WTC11 (cell line): ENCODE data around the gene SLC12A2.

ENCODE experiments used
- CREB1 ChIP-seq: sonication (generic); formaldehyde crosslinking; IDR thresholded peaks from 2 replicates; pipeline ENCODE4 v1.8.0; 2023; ENCODE audit warnings: mild to moderate bottlenecking, missing genetic modification reagents
- ELF4 ChIP-seq: sonication (generic); formaldehyde crosslinking; IDR thresholded peaks from 2 replicates; pipeline ENCODE4 v1.8.1; 2022; ENCODE audit warnings: low read depth, mild to moderate bottlenecking, moderate library complexity, missing genetic modification reagents
- ESRRA ChIP-seq: sonication (generic); formaldehyde crosslinking; IDR thresholded peaks from 2 replicates; pipeline ENCODE4 v1.8.1; 2022; ENCODE audit warnings: mild to moderate bottlenecking, missing genetic modification reagents, borderline replicate concordance
- MXD4 ChIP-seq: fragments of 250-450 bp; sonication (Bioruptor Pico); IDR thresholded peaks from 2 replicates; pipeline ENCODE4 v1.8.0; 2021; ENCODE audit warnings: mild to moderate bottlenecking, moderate library complexity, borderline replicate concordance
- NR2C2 ChIP-seq: sonication (generic); formaldehyde crosslinking; IDR thresholded peaks from 2 replicates; pipeline ENCODE4 v1.8.0; 2022; ENCODE audit warnings: mild to moderate bottlenecking, missing genetic modification reagents
- RELA ChIP-seq: sonication (generic); formaldehyde crosslinking; IDR thresholded peaks from 2 replicates; pipeline ENCODE4 v1.8.1; 2022; ENCODE audit warnings: missing genetic modification reagents, mild to moderate bottlenecking, borderline replicate concordance
- SMAD4 ChIP-seq: sonication (generic); formaldehyde crosslinking; IDR thresholded peaks from 2 replicates; pipeline ENCODE4 v1.8.0; 2022; ENCODE audit warnings: mild to moderate bottlenecking, missing genetic modification reagents
- SOX15 ChIP-seq: fragments of 250-450 bp; sonication (Bioruptor Pico); IDR thresholded peaks from 2 replicates; pipeline ENCODE4 v1.9.0; 2021; ENCODE audit warnings: mild to moderate bottlenecking
- ZNF121 ChIP-seq: sonication (generic); formaldehyde crosslinking; IDR thresholded peaks from 2 replicates; pipeline ENCODE4 v1.8.0; 2023; ENCODE audit warnings: missing genetic modification reagents
- TF ChIP-seq, protein P1 (sequence below): fragments of 200-600 bp; IDR thresholded peaks from 2 replicates; pipeline ENCODE4 v1.8.0; 2022; ENCODE audit warnings: antibody characterized with exemption
- TF ChIP-seq, protein P2 (sequence below): sonication (generic); formaldehyde crosslinking; IDR thresholded peaks from 2 replicates; pipeline ENCODE4 v1.8.0; 2022; ENCODE audit warnings: mild to moderate bottlenecking, missing genetic modification reagents
- TF ChIP-seq, protein P3 (sequence below): sonication (generic); formaldehyde crosslinking; IDR thresholded peaks from 2 replicates; pipeline ENCODE4 v1.8.0; 2023; ENCODE audit warnings: missing genetic modification reagents
- TF ChIP-seq, protein P4 (sequence below): sonication (generic); formaldehyde crosslinking; IDR thresholded peaks from 2 replicates; pipeline ENCODE4 v1.8.0; 2022; ENCODE audit warnings: mild to moderate bottlenecking, missing genetic modification reagents
- TF ChIP-seq, protein P5 (sequence below): sonication (generic); formaldehyde crosslinking; IDR thresholded peaks from 2 replicates; pipeline ENCODE4 v1.8.1; 2022; ENCODE audit warnings: low read depth, missing genetic modification reagents, borderline replicate concordance

DNA sequence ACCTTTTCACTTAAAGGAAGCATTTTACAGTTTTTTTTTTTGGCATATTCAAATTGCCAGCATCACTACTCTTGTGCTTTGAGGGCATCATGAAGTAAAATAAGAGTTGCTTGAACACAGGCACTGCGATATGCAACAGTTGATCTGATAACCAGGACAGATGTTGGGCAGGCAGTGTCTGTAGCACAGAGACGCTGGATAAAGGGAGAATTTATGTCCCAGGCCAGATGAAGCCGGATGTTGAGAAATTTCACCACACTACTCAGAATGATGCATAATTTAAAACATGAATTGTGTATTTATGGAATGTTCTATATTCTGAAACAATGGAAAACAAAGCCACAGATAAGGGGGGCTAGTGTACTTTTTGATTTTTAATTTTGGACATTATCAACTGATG lies 71.4 kb downstream of the SLC12A2 start:
- TF ChIP-seq, protein P1, sequence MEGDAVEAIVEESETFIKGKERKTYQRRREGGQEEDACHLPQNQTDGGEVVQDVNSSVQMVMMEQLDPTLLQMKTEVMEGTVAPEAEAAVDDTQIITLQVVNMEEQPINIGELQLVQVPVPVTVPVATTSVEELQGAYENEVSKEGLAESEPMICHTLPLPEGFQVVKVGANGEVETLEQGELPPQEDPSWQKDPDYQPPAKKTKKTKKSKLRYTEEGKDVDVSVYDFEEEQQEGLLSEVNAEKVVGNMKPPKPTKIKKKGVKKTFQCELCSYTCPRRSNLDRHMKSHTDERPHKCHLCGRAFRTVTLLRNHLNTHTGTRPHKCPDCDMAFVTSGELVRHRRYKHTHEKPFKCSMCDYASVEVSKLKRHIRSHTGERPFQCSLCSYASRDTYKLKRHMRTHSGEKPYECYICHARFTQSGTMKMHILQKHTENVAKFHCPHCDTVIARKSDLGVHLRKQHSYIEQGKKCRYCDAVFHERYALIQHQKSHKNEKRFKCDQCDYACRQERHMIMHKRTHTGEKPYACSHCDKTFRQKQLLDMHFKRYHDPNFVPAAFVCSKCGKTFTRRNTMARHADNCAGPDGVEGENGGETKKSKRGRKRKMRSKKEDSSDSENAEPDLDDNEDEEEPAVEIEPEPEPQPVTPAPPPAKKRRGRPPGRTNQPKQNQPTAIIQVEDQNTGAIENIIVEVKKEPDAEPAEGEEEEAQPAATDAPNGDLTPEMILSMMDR = no peak
- TF ChIP-seq, protein P2, sequence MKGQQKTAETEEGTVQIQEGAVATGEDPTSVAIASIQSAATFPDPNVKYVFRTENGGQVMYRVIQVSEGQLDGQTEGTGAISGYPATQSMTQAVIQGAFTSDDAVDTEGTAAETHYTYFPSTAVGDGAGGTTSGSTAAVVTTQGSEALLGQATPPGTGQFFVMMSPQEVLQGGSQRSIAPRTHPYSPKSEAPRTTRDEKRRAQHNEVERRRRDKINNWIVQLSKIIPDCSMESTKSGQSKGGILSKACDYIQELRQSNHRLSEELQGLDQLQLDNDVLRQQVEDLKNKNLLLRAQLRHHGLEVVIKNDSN (CRISPR knock-in tag) = no peak
- TF ChIP-seq SOX15 (no peak), MXD4 (CRISPR knock-in tag) (no peak), ESRRA (CRISPR knock-in tag) (no peak), ELF4 (CRISPR knock-in tag) (no peak), NR2C2 (CRISPR knock-in tag) (no peak), ZNF121 (no peak), SMAD4 (CRISPR knock-in tag) (no peak), RELA (CRISPR knock-in tag) (no peak), CREB1 (CRISPR knock-in tag) (no peak)
- TF ChIP-seq, protein P3, sequence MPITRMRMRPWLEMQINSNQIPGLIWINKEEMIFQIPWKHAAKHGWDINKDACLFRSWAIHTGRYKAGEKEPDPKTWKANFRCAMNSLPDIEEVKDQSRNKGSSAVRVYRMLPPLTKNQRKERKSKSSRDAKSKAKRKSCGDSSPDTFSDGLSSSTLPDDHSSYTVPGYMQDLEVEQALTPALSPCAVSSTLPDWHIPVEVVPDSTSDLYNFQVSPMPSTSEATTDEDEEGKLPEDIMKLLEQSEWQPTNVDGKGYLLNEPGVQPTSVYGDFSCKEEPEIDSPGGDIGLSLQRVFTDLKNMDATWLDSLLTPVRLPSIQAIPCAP = no peak
- TF ChIP-seq, protein P4, sequence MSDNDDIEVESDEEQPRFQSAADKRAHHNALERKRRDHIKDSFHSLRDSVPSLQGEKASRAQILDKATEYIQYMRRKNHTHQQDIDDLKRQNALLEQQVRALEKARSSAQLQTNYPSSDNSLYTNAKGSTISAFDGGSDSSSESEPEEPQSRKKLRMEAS (CRISPR knock-in tag) = no peak
- TF ChIP-seq, protein P5, sequence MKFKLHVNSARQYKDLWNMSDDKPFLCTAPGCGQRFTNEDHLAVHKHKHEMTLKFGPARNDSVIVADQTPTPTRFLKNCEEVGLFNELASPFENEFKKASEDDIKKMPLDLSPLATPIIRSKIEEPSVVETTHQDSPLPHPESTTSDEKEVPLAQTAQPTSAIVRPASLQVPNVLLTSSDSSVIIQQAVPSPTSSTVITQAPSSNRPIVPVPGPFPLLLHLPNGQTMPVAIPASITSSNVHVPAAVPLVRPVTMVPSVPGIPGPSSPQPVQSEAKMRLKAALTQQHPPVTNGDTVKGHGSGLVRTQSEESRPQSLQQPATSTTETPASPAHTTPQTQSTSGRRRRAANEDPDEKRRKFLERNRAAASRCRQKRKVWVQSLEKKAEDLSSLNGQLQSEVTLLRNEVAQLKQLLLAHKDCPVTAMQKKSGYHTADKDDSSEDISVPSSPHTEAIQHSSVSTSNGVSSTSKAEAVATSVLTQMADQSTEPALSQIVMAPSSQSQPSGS (CRISPR knock-in tag) = no peak
